Fibroblast of lung (primary cell): ENCODE measurements around the gene C22orf15. TPM values are rescaled to one million over a fixed set of nuclear protein-coding genes. Genes with fewer than 3 reads are reported as not detected.

Source experiments
- DNase-seq, 2 donors: peaks; one replicate each; pipeline versions ENCODE4 v3.0.0 to v3.0.0-alpha.2; 2010; ENCODE audit warnings: low read depth in 2 of 2
- H2AFZ ChIP-seq: 2 replicates; pipeline ENCODE4 v1.5.1; 2012; ENCODE audit warnings: low read length, control low read depth, inconsistent platforms
- H3K27ac ChIP-seq: 2 replicates; pipeline ENCODE4 v1.5.1; 2011; ENCODE audit warnings: low read length, control low read depth; ENCODE audit not compliant: insufficient read depth
- H3K27me3 ChIP-seq: 2 replicates; pipeline ENCODE4 v1.5.1; 2011; ENCODE audit warnings: mild to moderate bottlenecking, low read length; ENCODE audit not compliant: control insufficient read depth, insufficient read depth
- H3K36me3 ChIP-seq: 2 replicates; pipeline ENCODE4 v1.5.1; 2011; ENCODE audit warnings: low read length; ENCODE audit not compliant: control insufficient read depth, insufficient read depth
- H3K4me1 ChIP-seq: 2 replicates; pipeline ENCODE4 v1.5.1; 2011; ENCODE audit warnings: low read length; ENCODE audit not compliant: control insufficient read depth, insufficient read depth; ENCODE audit errors: extremely low read depth
- H3K4me2 ChIP-seq: 2 replicates; pipeline ENCODE4 v1.5.1; 2011; ENCODE audit warnings: low read length, control low read depth; ENCODE audit not compliant: insufficient read depth; ENCODE audit errors: extremely low read depth
- H3K4me3 ChIP-seq, 4 experiments: fragments of 200-600 bp in 1 of 4; sonication (generic) in 1 of 4; replicated peaks in 1 of 4; 2 replicates each; pipeline ENCODE4 v1.5.1; 2011 to 2016; ENCODE audit warnings: low read length in 4 of 4, low read depth in 3 of 4, mild to moderate bottlenecking in 3 of 4, control low read depth in 2 of 4, inconsistent platforms in 1 of 4, mixed read lengths in 1 of 4; ENCODE audit not compliant: insufficient read depth in 1 of 4; ENCODE audit errors: control extremely low read depth in 1 of 4
- H3K79me2 ChIP-seq: 2 replicates; pipeline ENCODE4 v1.5.1; 2012; ENCODE audit warnings: mild to moderate bottlenecking, low read length, inconsistent platforms; ENCODE audit not compliant: control insufficient read depth, insufficient read depth
- H3K9ac ChIP-seq: 2 replicates; pipeline ENCODE4 v1.5.1; 2011; ENCODE audit warnings: mild to moderate bottlenecking, low read length, control low read depth; ENCODE audit not compliant: insufficient read depth
- H3K9me3 ChIP-seq: 2 replicates; pipeline ENCODE4 v1.5.1; 2012; ENCODE audit warnings: low read depth, low read length; ENCODE audit not compliant: control insufficient read depth, insufficient read depth
- H4K20me1 ChIP-seq: 2 replicates; pipeline ENCODE4 v1.5.1; 2011; ENCODE audit warnings: low read length; ENCODE audit not compliant: control insufficient read depth, insufficient read depth; ENCODE audit errors: extremely low read depth
- CTCF ChIP-seq, 2 donors: IDR thresholded peaks in 1 of 2; conservative IDR thresholded peaks in 1 of 2; 1 replicate in 1 of 2; 2 replicates in 1 of 2; pipeline ENCODE4 v1.5.1; 2011 to 2012; ENCODE audit warnings: low read length in 2 of 2, control low read depth in 1 of 2, inconsistent platforms in 1 of 2, low read depth in 1 of 2, mild to moderate bottlenecking in 1 of 2
- EZH2 ChIP-seq: IDR thresholded peaks from 2 replicates; pipeline ENCODE4 v1.5.1; 2012; ENCODE audit warnings: low read length, control low read depth, mild to moderate bottlenecking; ENCODE audit errors: missing control alignments
- polyA plus RNA-seq, 2 donors: library from polyadenylated mRNA; depleted of rRNA in 1 of 2; stranded (reverse) in 1 of 2; unstranded in 1 of 2; fragments of >200 nt; gene quantifications; 2 replicates each; pipeline ENCODE4 v1.2.1, GENCODE V29; 2011 to 2012; ENCODE audit warnings: missing spikeins in 1 of 2
- total RNA-seq: library from RNA; depleted of rRNA; stranded (reverse); fragments of >200 nt; gene quantifications from 2 replicates; pipeline ENCODE4 v1.2.1, GENCODE V29; 2014

The C22orf15 gene
- total and polyA plus RNA-seq, 2 donors (not counting 1 experiment from before 2014, with no cell fraction given), result 1.4 to 2.5 TPM

- no peaks in the 10 kb centered on the region for H3K4me1 ChIP-seq
- no peaks in the 10 kb centered on the region for H3K9me3 ChIP-seq
- no peak overlapping the region for H3K9ac ChIP-seq
- no peak overlapping the region for H3K4me3 ChIP-seq
- no peak for DNase-seq
- H3K4me2 ChIP-seq, result no peak overlapping the region
- H4K20me1 ChIP-seq, result no peaks in the 10 kb centered on the region
- no peaks in the 10 kb centered on the region for H3K27me3 ChIP-seq
- no peaks in the 10 kb centered on the region for H3K36me3 ChIP-seq
- no peak overlapping the region for H2AFZ ChIP-seq
- TF ChIP-seq EZH2 (no peak), CTCF (conservative IDR thresholded peaks at IDR 0.05 in 1 of 2, IDR thresholded peaks at IDR 0.05 in 1 of 2; ENCODE audit: low read depth in 1 of 2, low read length in 2 of 2) (no peak)
- H3K27ac ChIP-seq, result no peak overlapping the region
- peaks cover 4% of the 10 kb centered on the region for H3K79me2 ChIP-seq
Observed at GRCh38 chr22:23714596-23715578, 47.9 kb upstream of the C22orf15 start.

GRCh38 chr22:23715806-23716375 is 46.9 kb upstream of the C22orf15 start:
- Histone ChIP-seq H3K27me3 (no peaks in the 10 kb centered on the region), H3K9me3 (no peaks in the 10 kb centered on the region), H3K79me2 (peaks cover 4% of the 10 kb centered on the region), H3K4me3 (peak overlapping the region in 1 of 4 experiments; percentile 74), H3K9ac (no peak overlapping the region), H2AFZ (no peak overlapping the region), H3K4me2 (no peak overlapping the region), H3K27ac (no peak overlapping the region), H3K36me3 (no peaks in the 10 kb centered on the region), H3K4me1 (no peaks in the 10 kb centered on the region), H4K20me1 (no peaks in the 10 kb centered on the region)
- no peak for TF ChIP-seq EZH2
- no peak for TF ChIP-seq CTCF (conservative IDR thresholded peaks at IDR 0.05 in 1 of 2, IDR thresholded peaks at IDR 0.05 in 1 of 2; ENCODE audit: low read depth in 1 of 2, low read length in 2 of 2)
- peak in 1 of 2 donors; percentile 3 for DNase-seq
